Thyroid gland (tissue), 4 donors: ENCODE data around the gene C4orf50.

Source experiments
- POLR2A ChIP-seq, 2 donors: fragments of 450-650 bp; IDR thresholded peaks; one replicate each; pipeline ENCODE4 v1.6.1; 2017; ENCODE audit warnings: antibody characterized with exemption in 2 of 2, mild to moderate bottlenecking in 2 of 2, moderate library complexity in 1 of 2
- TF ChIP-seq, protein P1 (sequence below), 6 experiments: fragments of 200-600 bp in 3 of 6; fragments of 450-650 bp in 3 of 6; sonication (generic) in 3 of 6; IDR thresholded peaks; one replicate each; pipeline ENCODE4 v1.5.1; 2016 to 2019; ENCODE audit warnings: antibody characterized with exemption in 6 of 6, mild to moderate bottlenecking in 2 of 6, inconsistent platforms in 1 of 6, moderate library complexity in 1 of 6

DNA sequence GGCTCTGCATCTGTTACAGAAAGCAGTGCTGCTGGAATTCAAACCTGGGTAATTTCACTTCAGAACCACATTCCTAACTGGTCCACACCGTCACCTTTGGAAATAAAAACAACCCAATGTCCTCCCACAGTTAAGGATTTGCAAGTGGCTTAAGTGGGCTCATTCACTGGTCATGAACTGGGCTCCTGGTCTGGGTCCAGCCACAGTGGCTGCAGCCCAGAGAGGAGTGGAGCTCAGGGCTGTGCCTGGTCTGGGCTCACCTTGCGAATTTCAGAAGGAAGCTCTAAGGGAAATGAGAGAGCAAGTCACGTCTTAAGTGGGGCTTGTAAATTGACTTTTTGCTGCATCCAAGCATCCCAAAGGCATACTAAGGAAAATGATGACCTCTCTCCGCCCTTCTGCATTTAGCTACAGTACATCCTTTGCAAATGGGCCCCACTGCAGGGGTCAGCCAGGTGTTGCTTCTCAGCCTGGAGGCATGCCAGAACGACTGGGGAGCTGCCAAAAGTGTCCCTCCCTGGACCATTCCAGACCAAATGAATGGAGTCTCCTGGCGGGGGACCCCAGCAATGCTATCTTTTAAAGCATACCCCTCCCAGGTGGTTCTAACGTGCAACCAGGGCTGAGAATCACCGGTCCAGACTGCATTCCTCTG is 99.8 kb downstream of the C4orf50 start:
- TF ChIP-seq POLR2A (IDR thresholded peaks at IDR 0.05): no peak
- TF ChIP-seq, protein P1, sequence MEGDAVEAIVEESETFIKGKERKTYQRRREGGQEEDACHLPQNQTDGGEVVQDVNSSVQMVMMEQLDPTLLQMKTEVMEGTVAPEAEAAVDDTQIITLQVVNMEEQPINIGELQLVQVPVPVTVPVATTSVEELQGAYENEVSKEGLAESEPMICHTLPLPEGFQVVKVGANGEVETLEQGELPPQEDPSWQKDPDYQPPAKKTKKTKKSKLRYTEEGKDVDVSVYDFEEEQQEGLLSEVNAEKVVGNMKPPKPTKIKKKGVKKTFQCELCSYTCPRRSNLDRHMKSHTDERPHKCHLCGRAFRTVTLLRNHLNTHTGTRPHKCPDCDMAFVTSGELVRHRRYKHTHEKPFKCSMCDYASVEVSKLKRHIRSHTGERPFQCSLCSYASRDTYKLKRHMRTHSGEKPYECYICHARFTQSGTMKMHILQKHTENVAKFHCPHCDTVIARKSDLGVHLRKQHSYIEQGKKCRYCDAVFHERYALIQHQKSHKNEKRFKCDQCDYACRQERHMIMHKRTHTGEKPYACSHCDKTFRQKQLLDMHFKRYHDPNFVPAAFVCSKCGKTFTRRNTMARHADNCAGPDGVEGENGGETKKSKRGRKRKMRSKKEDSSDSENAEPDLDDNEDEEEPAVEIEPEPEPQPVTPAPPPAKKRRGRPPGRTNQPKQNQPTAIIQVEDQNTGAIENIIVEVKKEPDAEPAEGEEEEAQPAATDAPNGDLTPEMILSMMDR (IDR thresholded peaks at IDR 0.05): no peak
